HUES64 (cell line): Measurements from ENCODE around the gene IFNAR2.
"Not testable (repeated sequence)": the region's sequence is repeated elsewhere in the genome, so short reads cannot be mapped to it uniquely, and the experiment has no call there.

Source experiments
- H3K27ac ChIP-seq: 2 replicates; pipeline ENCODE4 v1.7.0; 2013; ENCODE audit warnings: low read depth, low read length, inconsistent platforms
- H3K27me3 ChIP-seq: 2 replicates; pipeline ENCODE4 v1.6.1; 2013; ENCODE audit warnings: mild to moderate bottlenecking, low read length; ENCODE audit not compliant: insufficient read depth
- H3K36me3 ChIP-seq: 2 replicates; pipeline ENCODE4 v1.6.1; 2013; ENCODE audit warnings: mild to moderate bottlenecking, low read length; ENCODE audit not compliant: insufficient read depth
- H3K4me1 ChIP-seq: 2 replicates; pipeline ENCODE4 v1.6.1; 2013; ENCODE audit warnings: mild to moderate bottlenecking, low read length, moderate library complexity; ENCODE audit not compliant: insufficient read depth
- H3K4me3 ChIP-seq: 2 replicates; pipeline ENCODE4 v1.5.1; 2013; ENCODE audit warnings: mild to moderate bottlenecking, low read length, moderate library complexity
- H3K9ac ChIP-seq: 2 replicates; pipeline ENCODE4 v1.6.1; 2013; ENCODE audit warnings: mild to moderate bottlenecking, low read depth, low read length
- H3K9me3 ChIP-seq: 2 replicates; pipeline ENCODE4 v1.6.1; 2013; ENCODE audit warnings: low read depth, low read length; ENCODE audit not compliant: insufficient read depth
- WGBS: fragments of 150-250, 120-280 bp; methylation state at CpG from one replicate; pipeline ENCODE4 v1.1.7; 2013; ENCODE audit warnings: missing lambda C conversion rate; 5-methylcytosine and 5-hydroxymethylcytosine counted together

IFNAR2 gene

GRCh38 chr21:33244082-33244778 is 14.5 kb downstream of the IFNAR2 start:
- peaks cover 52% of the 10 kb centered on the region for H3K36me3 ChIP-seq
- H3K27ac ChIP-seq, result no peak overlapping the region
- peaks cover 14% of the 10 kb centered on the region for H3K9me3 ChIP-seq
- H3K9ac ChIP-seq, result no peak overlapping the region
- H3K4me3 ChIP-seq, result no peak overlapping the region
- no peaks in the 10 kb centered on the region for H3K27me3 ChIP-seq
- 87% methylated on average over 6 of the region's 6 CpGs for WGBS
- H3K4me1 ChIP-seq, result no peaks in the 10 kb centered on the region

GRCh38 chr21:33244779-33245105 is 15.0 kb downstream of the IFNAR2 start:
- no peak overlapping the region for H3K9ac ChIP-seq
- no peaks in the 10 kb centered on the region for H3K27me3 ChIP-seq
- H3K4me1 ChIP-seq, result no peaks in the 10 kb centered on the region
- H3K4me3 ChIP-seq, result no peak overlapping the region
- no peak overlapping the region for H3K27ac ChIP-seq
- peaks cover 11% of the 10 kb centered on the region for H3K9me3 ChIP-seq
- H3K36me3 ChIP-seq, result peaks cover 57% of the 10 kb centered on the region
- 93% methylated on average over 2 of the region's 2 CpGs for WGBS

- Histone ChIP-seq H3K9ac (no peak overlapping the region), H3K27me3 (no peaks in the 10 kb centered on the region), H3K4me1 (no peaks in the 10 kb centered on the region), H3K36me3 (peaks cover 63% of the 10 kb centered on the region), H3K9me3 (peaks cover 5% of the 10 kb centered on the region; the same call in 1 of the 2 replicates), H3K4me3 (no peak overlapping the region), H3K27ac (no peak overlapping the region)
- WGBS, result 78% methylated on average over 4 of the region's 4 CpGs
Observed at GRCh38 chr21:33245289-33245918, 15.7 kb downstream of the IFNAR2 start.

- Histone ChIP-seq H3K27ac (no peak overlapping the region), H3K9ac (no peak overlapping the region), H3K4me1 (no peaks in the 10 kb centered on the region), H3K36me3 (peaks cover 72% of the 10 kb centered on the region), H3K9me3 (0 out of 2 replicates have a peak, but pooled peaks cover 4% of the 10 kb centered on the region), H3K4me3 (no peak overlapping the region), H3K27me3 (no peaks in the 10 kb centered on the region)
- WGBS, result 91% methylated on average over 5 of the region's 5 CpGs
Observed at GRCh38 chr21:33246506-33246905, 16.8 kb downstream of the IFNAR2 start.

- H3K9ac ChIP-seq, result no peak overlapping the region
- H3K36me3 ChIP-seq, result peaks cover 71% of the 10 kb centered on the region
- H3K27ac ChIP-seq, result no peak overlapping the region
- WGBS, result 93% methylated on average over 7 of the region's 7 CpGs
- H3K4me1 ChIP-seq, result no peaks in the 10 kb centered on the region
- H3K9me3 ChIP-seq, result no peaks in the 10 kb centered on the region
- no peaks in the 10 kb centered on the region for H3K27me3 ChIP-seq
- no peak overlapping the region for H3K4me3 ChIP-seq
Observed at GRCh38 chr21:33246963-33247362, 17.2 kb downstream of the IFNAR2 start.

- Histone ChIP-seq H3K9ac (no peak overlapping the region), H3K27ac (no peak overlapping the region), H3K4me3 (no peak overlapping the region), H3K9me3 (no peaks in the 10 kb centered on the region), H3K27me3 (no peaks in the 10 kb centered on the region), H3K4me1 (no peaks in the 10 kb centered on the region), H3K36me3 (peaks cover 75% of the 10 kb centered on the region)
- WGBS, result 87% methylated on average over 6 of the region's 6 CpGs
Observed at GRCh38 chr21:33247599-33247998, 17.9 kb downstream of the IFNAR2 start.

GRCh38 chr21:33249331-33250002 is 19.7 kb downstream of the IFNAR2 start:
- H3K4me1 ChIP-seq, result no peaks in the 10 kb centered on the region
- no peaks in the 10 kb centered on the region for H3K9me3 ChIP-seq
- no peaks in the 10 kb centered on the region for H3K27me3 ChIP-seq
- peaks cover 89% of the 10 kb centered on the region for H3K36me3 ChIP-seq
- H3K27ac ChIP-seq, result no peak overlapping the region
- 95% methylated on average over 6 of the region's 7 CpGs for WGBS
- H3K4me3 ChIP-seq, result no peak overlapping the region
- H3K9ac ChIP-seq, result no peak overlapping the region

- no peaks in the 10 kb centered on the region for H3K27me3 ChIP-seq
- 91% methylated on average over 2 of the region's 2 CpGs for WGBS
- H3K36me3 ChIP-seq, result peaks cover 89% of the 10 kb centered on the region
- H3K27ac ChIP-seq, result no peak overlapping the region
- H3K9ac ChIP-seq, result no peak overlapping the region
- no peaks in the 10 kb centered on the region for H3K4me1 ChIP-seq
- no peaks in the 10 kb centered on the region for H3K9me3 ChIP-seq
- H3K4me3 ChIP-seq, result no peak overlapping the region
Observed at GRCh38 chr21:33251119-33251518, 21.4 kb downstream of the IFNAR2 start.

- H3K27me3 ChIP-seq, H3K27ac ChIP-seq, H3K4me3 ChIP-seq, H3K9ac ChIP-seq, H3K9me3 ChIP-seq, H3K4me1 ChIP-seq: not testable (repeated sequence)
- peaks cover 76% of the 10 kb centered on the region for H3K36me3 ChIP-seq
- 93% methylated on average over 6 of the region's 6 CpGs for WGBS
Observed at GRCh38 chr21:33253382-33253781, 23.6 kb downstream of the IFNAR2 start.

GRCh38 chr21:33254766-33255165 is 25.0 kb downstream of the IFNAR2 start:
- 0 out of 2 replicates have a peak, but pooled peaks cover 7% of the 10 kb centered on the region for H3K9me3 ChIP-seq
- peaks cover 74% of the 10 kb centered on the region for H3K36me3 ChIP-seq
- no peak overlapping the region for H3K9ac ChIP-seq
- H3K27ac ChIP-seq, result no peak overlapping the region
- H3K4me3 ChIP-seq, result no peak overlapping the region
- 98% methylated on average over 5 of the region's 5 CpGs for WGBS
- H3K27me3 ChIP-seq, result no peaks in the 10 kb centered on the region
- no peaks in the 10 kb centered on the region for H3K4me1 ChIP-seq

- Histone ChIP-seq H3K27ac (no peak overlapping the region), H3K4me1 (no peaks in the 10 kb centered on the region), H3K4me3 (no peak overlapping the region), H3K9ac (no peak overlapping the region), H3K36me3 (peaks cover 67% of the 10 kb centered on the region), H3K9me3 (0 out of 2 replicates have a peak, but pooled peaks cover 7% of the 10 kb centered on the region), H3K27me3 (no peaks in the 10 kb centered on the region)
- 100% methylated on average over 1 of the region's 1 CpG for WGBS
Observed at GRCh38 chr21:33255404-33255803, 25.7 kb downstream of the IFNAR2 start.
